Activated CD8-positive, alpha-beta memory T cell treated with anti-CD3 and anti-CD28 coated beads, Interleukin-2, amount 10 ng/mL, durations not matched to agents 7 days and 5 days (primary cell): ENCODE data around the gene ABCC1. TPM values are rescaled to one million over a fixed set of nuclear protein-coding genes. Genes with fewer than 3 reads are reported as not detected.
"Not testable (repeated sequence)": the region's sequence is repeated elsewhere in the genome, so short reads cannot be mapped to it uniquely, and the experiment has no call there.

Experiments used
- ATAC-seq: fragments of 150-1000 bp; cut with Tn5 transposase; one replicate; pipeline ENCODE4 v1.10.0; 2021; ENCODE audit warnings: moderate library complexity
- CTCF ChIA-PET: fragments of 350-600 bp; sonication (Branson Sonifier 250); formaldehyde crosslinking; loops from one replicate; lab custom pipeline; 2021; ENCODE audit warnings: antibody characterized with exemption; lab: Charles Lee
- DNase-seq: peaks from one replicate; pipeline ENCODE4 v3.0.0-alpha.2; 2020
- H3K27ac Mint-ChIP-seq: one replicate; pipeline ENCODE4 v1.8.0; 2021; ENCODE audit warnings: mild to moderate bottlenecking, mixed read lengths
- H3K27me3 Mint-ChIP-seq: one replicate; pipeline ENCODE4 v1.8.0; 2021; ENCODE audit warnings: mixed read lengths
- H3K36me3 Mint-ChIP-seq: one replicate; pipeline ENCODE4 v1.8.0; 2021; ENCODE audit warnings: mild to moderate bottlenecking, mixed read lengths
- H3K4me1 Mint-ChIP-seq: one replicate; pipeline ENCODE4 v1.8.0; 2021; ENCODE audit warnings: mixed read lengths
- H3K4me3 Mint-ChIP-seq: one replicate; pipeline ENCODE4 v1.8.0; 2021; ENCODE audit warnings: mild to moderate bottlenecking, moderate library complexity, mixed read lengths
- H3K9me3 Mint-ChIP-seq: one replicate; pipeline ENCODE4 v1.8.0; 2022; ENCODE audit warnings: low read depth, mixed read lengths
- total RNA-seq, 2 experiments: library from RNA; stranded (reverse); gene quantifications; one replicate each; pipeline ENCODE4 v1.2.3, GENCODE V29; 2021

The ABCC1 gene
- total RNA-seq, 2 experiments from 2014 or later = 54.9 to 76.8 TPM

DNA sequence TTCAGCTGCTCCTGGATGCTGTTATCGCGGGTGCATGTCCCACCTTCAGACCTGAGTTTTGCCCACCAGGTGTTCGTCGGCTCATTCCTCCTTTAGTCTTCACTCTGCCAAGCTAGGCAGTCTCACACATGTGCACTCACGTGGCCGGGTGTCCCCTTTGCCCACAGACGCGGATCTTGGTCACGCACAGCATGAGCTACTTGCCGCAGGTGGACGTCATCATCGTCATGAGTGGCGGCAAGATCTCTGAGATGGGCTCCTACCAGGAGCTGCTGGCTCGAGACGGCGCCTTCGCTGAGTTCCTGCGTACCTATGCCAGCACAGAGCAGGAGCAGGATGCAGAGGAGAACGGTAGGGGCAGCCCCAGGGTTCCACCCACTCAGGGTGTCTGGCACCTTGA is 140.8 kb downstream of the ABCC1 start:
- H3K4me3 Mint-ChIP-seq = no peak overlapping the region
- DNase-seq = no peak
- H3K27ac Mint-ChIP-seq = no peak overlapping the region
- H3K9me3 Mint-ChIP-seq = no peaks in the 10 kb centered on the region
- no peak for ATAC-seq
- no peaks in the 10 kb centered on the region for H3K4me1 Mint-ChIP-seq
- CTCF ChIA-PET = no interaction called here
- no peaks in the 10 kb centered on the region for H3K27me3 Mint-ChIP-seq
- H3K36me3 Mint-ChIP-seq = peaks cover 38% of the 10 kb centered on the region

DNA sequence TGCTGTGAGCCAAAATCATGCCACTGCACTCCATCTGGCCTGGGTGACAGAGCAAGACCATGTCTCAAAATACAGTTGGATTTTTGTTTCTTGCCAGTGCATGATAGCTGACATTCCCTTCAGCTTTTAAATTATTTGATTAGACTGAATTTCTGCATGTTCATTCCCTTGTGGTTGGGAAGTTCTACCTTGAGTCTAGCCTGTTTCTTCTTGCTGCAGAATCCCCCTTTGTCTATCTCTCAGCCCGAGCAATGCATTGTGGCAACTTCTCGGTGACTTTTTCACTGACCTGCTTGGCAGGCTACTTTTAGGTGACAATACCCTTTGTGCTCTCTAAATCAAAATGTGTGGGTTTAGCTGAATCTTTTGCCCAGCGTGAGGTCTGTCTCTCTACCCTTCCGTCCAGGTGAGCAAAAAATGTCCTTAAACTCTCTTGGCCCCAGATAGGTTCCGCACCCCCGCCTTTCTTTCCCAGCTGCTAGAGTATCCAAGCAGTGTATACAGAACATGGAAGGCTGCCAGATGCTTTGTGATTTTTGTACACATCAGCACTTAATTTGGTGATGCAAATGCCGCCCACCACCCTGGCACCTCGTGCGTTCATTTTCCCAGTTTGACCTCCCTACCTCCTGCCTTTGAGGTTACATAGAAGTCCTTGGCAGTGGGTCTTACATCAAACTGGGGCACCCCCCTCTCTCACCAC is 143.7 kb downstream of the ABCC1 start:
- Mint-ChIP-seq H3K27ac (no peak overlapping the region), H3K9me3 (no peaks in the 10 kb centered on the region), H3K27me3 (no peaks in the 10 kb centered on the region), H3K4me3 (no peak overlapping the region), H3K4me1 (no peaks in the 10 kb centered on the region), H3K36me3 (peaks cover 38% of the 10 kb centered on the region)
- CTCF ChIA-PET = interaction anchor here (0.7 kb wide), 1 partner anchor 356 kb away, joined by 4 read pairs; no protein-coding TSS in a partner anchor
- ATAC-seq (no peak), DNase-seq (no peak)

DNA sequence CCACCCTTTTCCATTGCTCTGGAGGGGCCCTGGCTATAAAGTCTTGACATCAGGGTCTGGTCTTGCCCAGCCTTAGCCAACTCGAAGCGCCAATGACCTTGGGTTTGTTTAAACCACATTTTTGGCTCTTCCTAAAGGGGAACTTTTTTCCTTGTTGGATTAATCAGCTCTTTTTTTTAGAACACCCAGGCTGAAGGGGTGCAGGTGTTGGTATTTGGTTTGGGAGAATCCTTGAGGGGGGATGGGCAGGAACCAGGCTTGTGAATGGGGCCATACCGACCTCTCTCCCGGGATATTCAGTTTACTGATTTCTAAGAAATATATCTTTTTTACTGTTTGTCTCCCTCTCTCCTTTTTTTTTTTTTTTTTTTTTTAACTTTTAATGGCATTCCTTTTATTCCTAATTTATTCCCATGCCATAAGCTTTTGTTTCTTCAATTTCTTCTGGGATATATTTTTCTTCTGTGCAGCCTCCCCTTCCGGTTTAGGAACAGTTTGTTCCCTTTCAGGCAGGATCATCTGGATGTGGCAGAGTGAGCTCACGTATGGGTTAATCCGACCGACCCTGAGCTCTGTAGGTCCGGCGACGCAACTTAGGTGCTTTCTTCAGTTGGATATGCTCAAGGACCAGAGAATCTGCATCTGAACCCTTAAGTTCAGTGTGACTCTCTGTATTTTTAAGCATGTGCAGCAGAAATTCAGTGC is 144.4 kb downstream of the ABCC1 start:
- no peak overlapping the region for H3K4me3 Mint-ChIP-seq
- H3K9me3 Mint-ChIP-seq = no peaks in the 10 kb centered on the region
- DNase-seq (no peak), ATAC-seq (no peak)
- H3K4me1 Mint-ChIP-seq = no peaks in the 10 kb centered on the region
- no peak overlapping the region for H3K27ac Mint-ChIP-seq
- CTCF ChIA-PET = interaction anchor here (0.7 kb wide), 2 partner anchors 356 to 481 kb away, joined by 3 to 4 read pairs; no protein-coding TSS in a partner anchor
- H3K27me3 Mint-ChIP-seq = no peaks in the 10 kb centered on the region
- H3K36me3 Mint-ChIP-seq = peaks cover 39% of the 10 kb centered on the region

DNA sequence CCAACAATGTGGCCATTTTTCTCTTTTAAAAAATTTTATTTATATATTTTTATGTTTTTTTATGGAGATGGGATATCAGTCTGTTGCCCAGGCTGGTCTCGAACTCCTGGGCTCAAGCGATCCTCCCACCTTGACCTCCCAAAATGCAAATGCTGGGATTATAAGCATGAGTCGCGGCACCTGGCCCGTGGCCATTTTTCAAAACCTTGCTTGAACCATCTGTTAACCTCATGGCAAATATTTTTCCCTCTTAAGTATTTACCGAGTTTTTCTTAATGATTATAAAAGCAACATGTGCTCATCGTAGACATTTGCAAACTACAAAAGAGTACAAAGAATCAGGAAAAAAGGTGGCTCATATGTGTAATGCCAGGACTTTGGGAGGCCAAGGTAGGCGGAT is 146.2 kb downstream of the ABCC1 start:
- CTCF ChIA-PET = no interaction called here

DNA sequence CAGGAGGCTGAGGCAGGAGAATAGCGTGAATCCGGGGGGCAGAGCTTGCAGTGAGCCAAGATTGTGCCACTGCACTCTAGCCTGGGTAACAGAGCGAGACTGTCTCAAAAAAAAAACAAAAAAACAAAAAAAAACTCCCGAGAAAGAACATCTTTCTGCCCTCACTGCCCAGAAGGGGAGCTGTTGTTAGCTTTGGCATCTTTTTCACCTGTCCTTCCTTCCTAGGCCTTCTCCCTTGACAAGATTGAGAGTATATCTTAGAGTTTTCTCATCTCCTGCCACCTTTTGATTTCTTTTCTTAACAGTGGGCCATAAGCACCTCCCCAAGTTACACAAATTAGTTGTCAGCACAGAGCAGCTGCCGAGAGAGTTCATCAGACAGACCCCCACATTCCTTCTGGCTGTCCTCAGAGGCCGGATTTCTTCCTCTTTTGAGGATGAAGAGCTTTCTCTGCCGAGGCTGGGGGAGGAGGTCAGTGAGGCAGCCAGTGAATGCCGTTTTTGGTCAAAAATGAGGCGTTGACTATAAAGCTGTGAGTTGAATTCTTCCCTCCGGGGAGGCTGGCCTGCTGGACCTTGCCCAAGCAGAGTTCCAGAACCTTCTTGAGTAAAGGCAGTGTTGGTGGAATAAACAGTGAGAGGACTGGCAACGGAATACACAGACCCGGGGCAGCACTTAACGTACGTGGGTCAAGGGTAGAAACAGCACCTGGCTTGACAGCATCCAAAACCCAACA is 146.9 kb downstream of the ABCC1 start:
- no peak overlapping the region for H3K4me3 Mint-ChIP-seq
- H3K4me1 Mint-ChIP-seq = no peaks in the 10 kb centered on the region
- CTCF ChIA-PET = interaction anchor here (0.6 to 1.1 kb wide), 2 partner anchors 34 to 261 kb away, joined by 3 to 4 read pairs; no protein-coding TSS in a partner anchor
- ATAC-seq = no peak
- peaks cover 36% of the 10 kb centered on the region for H3K36me3 Mint-ChIP-seq
- H3K9me3 Mint-ChIP-seq = no peaks in the 10 kb centered on the region
- H3K27me3 Mint-ChIP-seq = no peaks in the 10 kb centered on the region
- no peak for DNase-seq
- no peak overlapping the region for H3K27ac Mint-ChIP-seq

More for the DNA sequence above, 146.2 kb downstream of the ABCC1 start:
- Mint-ChIP-seq H3K4me1 (no peaks in the 10 kb centered on the region), H3K36me3 (peaks cover 38% of the 10 kb centered on the region), H3K27ac (no peak overlapping the region), H3K9me3 (no peaks in the 10 kb centered on the region), H3K27me3 (no peaks in the 10 kb centered on the region), H3K4me3 (no peak overlapping the region)
- DNase-seq = no peak
- ATAC-seq = no peak

DNA sequence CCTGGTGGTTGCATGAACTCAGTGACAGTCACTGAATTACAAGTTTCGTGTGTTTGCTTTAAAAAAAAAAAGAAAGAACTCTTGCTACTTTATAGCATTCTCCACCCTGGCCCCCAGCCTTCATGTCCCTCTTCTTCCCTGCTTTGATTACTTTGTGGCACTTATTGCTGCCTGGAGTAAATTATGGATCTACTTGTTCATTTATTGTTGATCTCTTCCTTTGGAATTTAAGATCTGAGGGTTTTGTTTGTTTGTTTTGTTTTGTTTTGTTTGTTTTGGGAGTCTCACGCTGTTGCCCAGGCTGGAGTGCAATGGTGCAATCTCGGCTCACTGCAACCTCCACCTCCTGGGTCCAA is 147.4 kb downstream of the ABCC1 start:
- peak overlapping the region; percentile 11 for H3K27ac Mint-ChIP-seq

DNA sequence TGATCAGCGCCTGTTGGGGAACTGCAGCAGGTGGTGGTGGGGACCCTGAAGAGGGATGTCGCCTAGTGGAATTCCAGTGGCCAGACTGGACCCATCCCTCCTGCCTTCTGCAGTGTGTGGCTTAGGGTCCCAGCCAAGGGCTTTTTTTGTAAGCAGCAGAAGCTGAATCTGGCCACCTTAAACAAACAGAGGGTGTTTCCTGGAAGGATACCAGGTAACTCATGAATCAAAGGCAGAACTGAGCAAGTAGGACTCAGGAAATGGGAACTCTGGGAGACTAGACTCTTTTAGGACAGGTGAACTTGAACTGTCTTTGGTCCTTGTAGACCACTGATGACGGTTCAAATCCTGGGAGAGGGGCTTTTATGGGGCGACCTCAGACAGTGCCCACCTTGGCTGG is 149.9 kb downstream of the ABCC1 start:
- H3K27me3 Mint-ChIP-seq = no peaks in the 10 kb centered on the region
- H3K27ac Mint-ChIP-seq = no peak overlapping the region
- ATAC-seq = no peak
- no peak for DNase-seq
- no peaks in the 10 kb centered on the region for H3K4me1 Mint-ChIP-seq
- H3K36me3 Mint-ChIP-seq = peaks cover 49% of the 10 kb centered on the region
- CTCF ChIA-PET = no interaction called here
- no peaks in the 10 kb centered on the region for H3K9me3 Mint-ChIP-seq
- no peak overlapping the region for H3K4me3 Mint-ChIP-seq

More for the DNA sequence above, 147.4 kb downstream of the ABCC1 start:
- Mint-ChIP-seq H3K9me3 (no peaks in the 10 kb centered on the region), H3K4me3 (no peak overlapping the region), H3K27me3 (no peaks in the 10 kb centered on the region), H3K36me3 (peaks cover 38% of the 10 kb centered on the region), H3K4me1 (no peaks in the 10 kb centered on the region)
- CTCF ChIA-PET = interaction anchor here (0.6 to 1.1 kb wide), 2 partner anchors 35 to 261 kb away, joined by 3 to 4 read pairs; no protein-coding TSS in a partner anchor
- DNase-seq (no peak), ATAC-seq (no peak)

DNA sequence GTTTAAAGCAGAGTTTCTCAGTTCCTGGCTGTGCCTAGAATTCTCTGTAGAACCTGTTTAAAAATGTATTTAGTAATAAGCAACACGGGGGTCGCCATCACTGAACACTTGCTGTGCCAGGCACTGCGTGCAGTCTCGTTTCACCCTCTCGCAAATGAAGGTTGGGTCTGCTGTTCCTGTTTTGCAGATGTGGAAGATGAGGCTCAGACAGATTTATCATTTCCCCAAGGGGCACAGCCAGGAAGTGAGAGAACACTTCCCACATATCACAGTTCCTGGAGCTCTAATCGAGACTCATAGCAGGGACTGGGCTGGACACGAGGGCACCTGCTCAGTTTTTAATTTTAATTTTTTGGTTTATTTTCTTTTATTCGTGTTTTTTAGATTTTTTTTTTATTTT is 151.2 kb downstream of the ABCC1 start:
- Mint-ChIP-seq H3K36me3 (peaks cover 55% of the 10 kb centered on the region), H3K9me3 (no peaks in the 10 kb centered on the region), H3K4me3 (no peak overlapping the region), H3K27ac (no peak overlapping the region), H3K27me3 (no peaks in the 10 kb centered on the region), H3K4me1 (no peaks in the 10 kb centered on the region)
- ATAC-seq (no peak), DNase-seq (no peak)
- CTCF ChIA-PET = no interaction called here

DNA sequence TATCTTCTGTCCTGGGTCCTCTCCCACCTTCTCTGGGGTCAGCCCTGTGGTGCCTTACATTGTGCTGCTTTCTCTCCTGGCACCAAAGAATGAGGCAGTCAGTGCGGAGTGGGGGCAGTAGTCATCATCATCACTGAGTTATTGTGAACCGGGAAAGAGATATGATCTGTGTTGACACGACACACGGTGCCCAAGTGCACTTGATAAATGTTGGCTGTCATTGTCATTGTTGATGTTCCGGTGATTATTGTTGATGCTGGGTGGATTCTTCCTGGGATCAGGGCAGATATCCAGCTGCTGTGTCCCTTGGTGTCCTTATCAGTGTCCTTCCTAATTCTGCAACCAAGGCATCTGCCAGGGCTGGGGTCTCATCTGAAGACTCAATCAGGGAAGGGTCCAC is 152.2 kb downstream of the ABCC1 start:
- DNase-seq = no peak
- CTCF ChIA-PET = no interaction called here
- no peak for ATAC-seq
- Mint-ChIP-seq H3K4me3 (no peak overlapping the region), H3K9me3 (no peaks in the 10 kb centered on the region), H3K27ac (no peak overlapping the region), H3K4me1 (no peaks in the 10 kb centered on the region), H3K27me3 (no peaks in the 10 kb centered on the region), H3K36me3 (peaks cover 52% of the 10 kb centered on the region)

DNA sequence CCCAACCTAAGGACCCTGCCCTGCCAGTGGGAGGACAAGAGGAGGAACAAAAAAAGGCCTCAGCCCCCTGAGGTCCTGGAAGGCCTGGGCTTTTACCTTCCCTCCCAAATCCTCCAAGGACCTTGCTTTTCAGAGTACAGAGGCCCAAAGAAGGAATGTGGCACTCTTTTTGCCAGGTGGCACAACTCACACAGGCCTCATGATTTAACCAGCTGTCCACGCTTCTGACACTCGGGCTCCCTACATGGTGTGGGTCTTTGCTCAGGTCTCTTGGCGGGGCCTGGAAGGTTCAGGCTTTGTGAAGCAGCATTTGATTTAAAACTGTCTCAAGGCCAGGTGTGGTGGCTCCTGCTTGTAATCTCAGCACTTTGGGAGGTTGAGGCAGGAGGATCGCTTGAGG is 153.3 kb downstream of the ABCC1 start:
- H3K4me1 Mint-ChIP-seq = no peaks in the 10 kb centered on the region
- ATAC-seq (no peak), DNase-seq (no peak)
- no peak overlapping the region for H3K4me3 Mint-ChIP-seq
- no peak overlapping the region for H3K27ac Mint-ChIP-seq
- peaks cover 52% of the 10 kb centered on the region for H3K36me3 Mint-ChIP-seq
- H3K9me3 Mint-ChIP-seq = no peaks in the 10 kb centered on the region
- CTCF ChIA-PET = no interaction called here
- no peaks in the 10 kb centered on the region for H3K27me3 Mint-ChIP-seq

DNA sequence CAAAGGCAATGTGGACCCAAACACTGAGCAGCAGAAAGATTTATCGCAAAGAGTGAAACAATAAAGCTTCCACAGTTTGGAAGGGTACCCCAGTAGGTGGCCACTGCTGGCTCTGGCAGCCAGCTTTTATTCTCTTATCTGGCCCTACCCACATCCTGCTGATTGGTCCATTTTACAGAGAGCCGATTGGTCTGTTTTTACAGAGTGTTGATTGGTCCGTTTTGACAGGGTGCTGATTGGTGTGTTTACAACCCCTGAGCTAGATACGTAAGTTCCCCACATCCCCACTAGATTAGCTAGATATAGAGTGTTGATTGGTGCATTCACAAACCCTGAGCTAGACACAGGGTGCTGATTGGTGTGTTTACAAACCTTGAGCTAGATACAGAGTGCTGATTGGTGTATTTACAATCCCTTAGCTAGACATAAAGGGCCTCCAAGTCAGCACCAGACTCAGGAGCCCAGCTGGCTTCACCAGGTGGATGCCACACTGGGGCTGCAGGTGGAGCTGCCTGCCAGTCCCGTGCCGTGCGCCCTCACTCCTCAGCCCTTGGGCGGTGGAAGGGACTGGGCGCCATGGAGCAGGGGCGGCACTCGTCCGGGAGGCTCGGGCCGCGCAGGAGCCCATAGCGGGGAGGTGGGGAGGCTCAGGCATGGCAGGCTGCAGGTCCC is 154.9 kb downstream of the ABCC1 start:
- H3K4me1 Mint-ChIP-seq, H3K9me3 Mint-ChIP-seq, DNase-seq, CTCF ChIA-PET, H3K27me3 Mint-ChIP-seq, ATAC-seq, H3K4me3 Mint-ChIP-seq, H3K27ac Mint-ChIP-seq: not testable (repeated sequence)
- H3K36me3 Mint-ChIP-seq = peaks cover 44% of the 10 kb centered on the region

DNA sequence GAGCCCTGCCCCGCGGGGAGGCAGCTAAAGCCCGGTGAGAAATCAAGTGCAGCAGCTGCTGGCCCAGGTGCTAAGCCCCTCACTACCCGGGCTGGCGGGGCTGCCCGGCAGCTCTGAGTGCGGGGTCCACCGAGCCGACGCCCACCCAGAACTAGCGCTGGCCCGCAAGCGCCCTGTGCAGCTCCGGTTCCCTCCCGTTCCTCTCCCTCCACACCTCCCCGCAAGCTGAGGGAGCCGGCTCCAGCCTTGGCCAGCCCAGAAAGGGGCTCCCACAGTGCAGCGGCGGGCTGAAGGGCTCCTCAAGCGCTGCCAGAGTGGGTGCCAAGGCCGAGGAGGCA is 155.4 kb downstream of the ABCC1 start:
- H3K4me3 Mint-ChIP-seq, CTCF ChIA-PET, H3K9me3 Mint-ChIP-seq, ATAC-seq, DNase-seq, H3K27ac Mint-ChIP-seq, H3K4me1 Mint-ChIP-seq, H3K27me3 Mint-ChIP-seq: not testable (repeated sequence)
- peaks cover 46% of the 10 kb centered on the region for H3K36me3 Mint-ChIP-seq

DNA sequence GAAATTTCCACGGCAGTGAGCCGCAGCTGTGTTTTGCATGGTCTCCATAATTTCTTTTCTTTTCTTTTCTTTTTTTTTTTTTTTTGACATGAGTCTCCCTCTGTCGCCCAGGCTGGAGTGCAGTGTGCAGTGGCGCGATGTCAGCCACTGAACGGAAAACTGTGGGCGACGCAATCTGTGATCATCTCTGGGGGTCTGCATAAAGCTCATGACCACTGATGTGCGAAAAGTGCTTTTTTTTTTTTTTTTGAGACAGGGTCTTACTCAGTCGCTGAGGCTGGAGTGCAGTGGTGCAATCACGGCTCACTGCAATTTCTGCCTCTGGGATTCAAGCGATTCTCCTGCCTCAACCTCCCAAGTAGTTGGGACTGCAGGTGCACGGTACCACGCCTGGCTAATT is 156.2 kb downstream of the ABCC1 start:
- Mint-ChIP-seq H3K27ac (no peak overlapping the region), H3K9me3 (no peaks in the 10 kb centered on the region), H3K36me3 (peaks cover 51% of the 10 kb centered on the region)

More for the DNA sequence above, 156.2 kb downstream of the ABCC1 start:
- no peak for ATAC-seq
- no peak overlapping the region for H3K4me3 Mint-ChIP-seq
- DNase-seq = no peak
- no peaks in the 10 kb centered on the region for H3K4me1 Mint-ChIP-seq
- CTCF ChIA-PET = no interaction called here
- no peaks in the 10 kb centered on the region for H3K27me3 Mint-ChIP-seq
